ENCODE measurements around the gene CRIP2.

CRIP2 gene

GRCh38 chr14:105477660-105478397 lies 3.2 kb downstream of the CRIP2 start:
- no peak for DNase-seq

- DNase-seq, result no peak
Observed at GRCh38 chr14:105478398-105479251, 4.0 kb downstream of the CRIP2 start.

- DNase-seq, result no peak
Observed at GRCh38 chr14:105479431-105480158, 5.0 kb downstream of the CRIP2 start.

- no peak for DNase-seq
Observed at GRCh38 chr14:105480199-105480746, 5.7 kb downstream of the CRIP2 start.

- peak; percentile 71 to 93 for DNase-seq
Observed at GRCh38 chr14:105480807-105481801, 6.5 kb downstream of the CRIP2 start.

GRCh38 chr14:105481886-105482457 lies 7.4 kb downstream of the CRIP2 start:
- peak; percentile 91 to 93 for DNase-seq

- DNase-seq, result no peak
Observed at GRCh38 chr14:105482486-105483110, 8.0 kb downstream of the CRIP2 start.

- DNase-seq, result no peak
Observed at GRCh38 chr14:105483300-105484068, 8.9 kb downstream of the CRIP2 start.

GRCh38 chr14:105484069-105484996 lies 9.7 kb downstream of the CRIP2 start:
- DNase-seq, result no peak

- no peak for DNase-seq
Observed at GRCh38 chr14:105484997-105485393, 10.4 kb downstream of the CRIP2 start.

GRCh38 chr14:105485739-105486162 lies 11.1 kb downstream of the CRIP2 start:
- DNase-seq, result peak; percentile 36 to 50

- DNase-seq, result no peak
Observed at GRCh38 chr14:105486163-105486973, 11.7 kb downstream of the CRIP2 start, which contains the start of gene CRIP1. Gene CRIP1, plus strand, starts transcription at chr14:105486886. Its CDS starts 374 bp downstream, at chr14:105487260.

- DNase-seq, result peak in 1 of 2 donors; percentile 66
Observed at GRCh38 chr14:105486974-105487448, 12.4 kb downstream of the CRIP2 start.

GRCh38 chr14:105487449-105487985 lies 12.9 kb downstream of the CRIP2 start:
- peak; percentile 33 to 66 for DNase-seq

GRCh38 chr14:105487986-105488777 lies 13.6 kb downstream of the CRIP2 start:
- DNase-seq, result no peak

- no peak for DNase-seq
Observed at GRCh38 chr14:105488781-105489541, 14.3 kb downstream of the CRIP2 start.
